ENCODE measurements around the gene HDAC4. TPM values are rescaled to one million over a fixed set of nuclear protein-coding genes. Genes with fewer than 3 reads are reported as not detected.

The HDAC4 gene
- total RNA-seq, 1 donor from 2014 or later, result 39.0 TPM

- Mint-ChIP-seq H3K9me3 (peaks cover 5% of the 10 kb centered on the region), H3K27me3 (peaks cover 46% of the 10 kb centered on the region), H3K4me3 (no peak overlapping the region), H3K27ac (no peak overlapping the region), H3K4me1 (ENCODE audit: unreplicated experiment) (peaks cover 18% of the 10 kb centered on the region), H3K36me3 (no peaks in the 10 kb centered on the region)
- no peak for DNase-seq (ENCODE audit: extremely low spot score, unreplicated experiment)
- TF ChIP-seq CTCF (conservative IDR thresholded peaks at IDR 0.05), result no peak
Measured at GRCh38 chr2:239443102-239443620, 42.3 kb upstream of the HDAC4 start.

- Mint-ChIP-seq H3K9me3 (peaks cover 5% of the 10 kb centered on the region), H3K4me1 (ENCODE audit: unreplicated experiment) (peaks cover 18% of the 10 kb centered on the region), H3K36me3 (no peaks in the 10 kb centered on the region), H3K27ac (no peak overlapping the region), H3K27me3 (peaks cover 46% of the 10 kb centered on the region), H3K4me3 (no peak overlapping the region)
- TF ChIP-seq CTCF (conservative IDR thresholded peaks at IDR 0.05), result no peak
- DNase-seq (ENCODE audit: extremely low spot score, unreplicated experiment), result no peak
Measured at GRCh38 chr2:239442192-239442591, 41.4 kb upstream of the HDAC4 start.

GRCh38 chr2:239441261-239442078 lies 40.6 kb upstream of the HDAC4 start:
- TF ChIP-seq CTCF (conservative IDR thresholded peaks at IDR 0.05), result no peak
- Mint-ChIP-seq H3K4me1 (ENCODE audit: unreplicated experiment) (peaks cover 18% of the 10 kb centered on the region), H3K9me3 (peaks cover 4% of the 10 kb centered on the region), H3K36me3 (no peaks in the 10 kb centered on the region), H3K27me3 (peaks cover 45% of the 10 kb centered on the region), H3K4me3 (no peak overlapping the region), H3K27ac (no peak overlapping the region)
- no peak for DNase-seq (ENCODE audit: extremely low spot score, unreplicated experiment)

- Mint-ChIP-seq H3K27me3 (peaks cover 45% of the 10 kb centered on the region), H3K4me1 (ENCODE audit: unreplicated experiment) (peaks cover 15% of the 10 kb centered on the region), H3K36me3 (no peaks in the 10 kb centered on the region), H3K4me3 (peak overlapping the region; percentile 44), H3K27ac (peak overlapping the region; percentile 55), H3K9me3 (peaks cover 3% of the 10 kb centered on the region)
- no peak for DNase-seq (ENCODE audit: extremely low spot score, unreplicated experiment)
- TF ChIP-seq CTCF (conservative IDR thresholded peaks at IDR 0.05), result no peak
Measured at GRCh38 chr2:239440511-239440959, 39.7 kb upstream of the HDAC4 start.

GRCh38 chr2:239439754-239440315 lies 39.0 kb upstream of the HDAC4 start:
- Mint-ChIP-seq H3K4me1 (ENCODE audit: unreplicated experiment) (peaks cover 11% of the 10 kb centered on the region), H3K36me3 (no peaks in the 10 kb centered on the region), H3K27me3 (peaks cover 45% of the 10 kb centered on the region), H3K27ac (no peak overlapping the region), H3K4me3 (no peak overlapping the region), H3K9me3 (peaks cover 3% of the 10 kb centered on the region)
- DNase-seq (ENCODE audit: extremely low spot score, unreplicated experiment), result no peak
- TF ChIP-seq CTCF (conservative IDR thresholded peaks at IDR 0.05), result no peak

Data from type B pancreatic cell (in vitro differentiated cells).